Subcutaneous abdominal adipose tissue (tissue), 5 donors: ENCODE data around the gene CLASP1.
"Not testable (repeated sequence)": the region's sequence is repeated elsewhere in the genome, so short reads cannot be mapped to it uniquely, and the experiment has no call there.

Experiments used
- H3K27ac ChIP-seq: one replicate; pipeline ENCODE4 v1.7.0; 2013; ENCODE audit warnings: low read depth, mild to moderate bottlenecking, inconsistent platforms, low read length, moderate library complexity
- H3K27me3 ChIP-seq, 5 donors: one replicate each; pipeline ENCODE4 v1.7.0; 2013; ENCODE audit warnings: low read length in 5 of 5, inconsistent platforms in 1 of 5; ENCODE audit not compliant: control insufficient read depth in 5 of 5, insufficient read depth in 4 of 5
- H3K36me3 ChIP-seq, 5 donors: one replicate each; pipeline ENCODE4 v1.7.0; 2013; ENCODE audit warnings: low read length in 5 of 5; ENCODE audit not compliant: control insufficient read depth in 5 of 5, insufficient read depth in 5 of 5
- H3K4me1 ChIP-seq, 5 donors: one replicate each; pipeline ENCODE4 v1.7.0; 2013; ENCODE audit warnings: low read length in 5 of 5, mild to moderate bottlenecking in 3 of 5, moderate library complexity in 1 of 5; ENCODE audit not compliant: control insufficient read depth in 5 of 5, insufficient read depth in 5 of 5
- H3K4me3 ChIP-seq, 5 donors: one replicate each; pipeline ENCODE4 v1.7.0; 2013; ENCODE audit warnings: low read length in 5 of 5, low read depth in 1 of 5
- H3K9ac ChIP-seq, 5 donors: one replicate each; pipeline ENCODE4 v1.7.0; 2013; ENCODE audit warnings: low read length in 5 of 5, mild to moderate bottlenecking in 4 of 5, moderate library complexity in 3 of 5
- H3K9me3 ChIP-seq, 5 donors: one replicate each; pipeline ENCODE4 v1.7.0; 2013; ENCODE audit warnings: low read length in 5 of 5; ENCODE audit not compliant: control insufficient read depth in 5 of 5
- donor health status: healthy.
- donor health status: healthy.
- donor health status: healthy.
- donor health status: healthy.
- donor health status: healthy.

CLASP1 gene

GRCh38 chr2:121485039-121485438 lies 164.2 kb downstream of the CLASP1 start:
- Histone ChIP-seq H3K27ac (no peak overlapping the region), H3K36me3 (peaks cover 2 to 7% (median 4%) of the 10 kb centered on the region in 5 donors), H3K9ac (no peak overlapping the region), H3K27me3 (no peaks in the 10 kb centered on the region), H3K4me1 (peaks cover 8 to 20% (median 17%) of the 10 kb centered on the region in 5 donors), H3K9me3 (no peaks in the 10 kb centered on the region), H3K4me3 (no peak overlapping the region)

GRCh38 chr2:121483846-121484245 lies 165.4 kb downstream of the CLASP1 start:
- no peak overlapping the region for H3K4me3 ChIP-seq
- H3K9me3 ChIP-seq, result no peaks in the 10 kb centered on the region
- H3K36me3 ChIP-seq, result peaks cover 2 to 7% (median 4%) of the 10 kb centered on the region in 5 donors
- no peak overlapping the region for H3K9ac ChIP-seq
- no peaks in the 10 kb centered on the region for H3K27me3 ChIP-seq
- H3K27ac ChIP-seq, result no peak overlapping the region
- peaks cover 10 to 26% (median 24%) of the 10 kb centered on the region in 5 donors for H3K4me1 ChIP-seq

GRCh38 chr2:121483021-121483420 lies 166.2 kb downstream of the CLASP1 start:
- H3K9ac ChIP-seq, result no peak overlapping the region

GRCh38 chr2:121480826-121481225 lies 168.4 kb downstream of the CLASP1 start:
- no peak overlapping the region for H3K27ac ChIP-seq
- H3K36me3 ChIP-seq, result peaks cover 0 to 7% (median 4%) of the 10 kb centered on the region in 5 donors
- H3K4me3 ChIP-seq, result no peak overlapping the region
- H3K27me3 ChIP-seq, result no peaks in the 10 kb centered on the region
- no peaks in the 10 kb centered on the region for H3K9me3 ChIP-seq
- H3K9ac ChIP-seq, result no peak overlapping the region
- peaks cover 10 to 31% (median 29%) of the 10 kb centered on the region in 5 donors for H3K4me1 ChIP-seq

More at GRCh38 chr2:121483021-121483420, 166.2 kb downstream of the CLASP1 start:
- H3K36me3 ChIP-seq, result peaks cover 0 to 7% (median 4%) of the 10 kb centered on the region in 5 donors
- no peaks in the 10 kb centered on the region for H3K27me3 ChIP-seq
- peaks cover 10 to 26% (median 24%) of the 10 kb centered on the region in 5 donors for H3K4me1 ChIP-seq
- no peaks in the 10 kb centered on the region for H3K9me3 ChIP-seq
- no peak overlapping the region for H3K4me3 ChIP-seq
- H3K27ac ChIP-seq, result no peak overlapping the region

- H3K27ac ChIP-seq, result no peak overlapping the region
Measured at GRCh38 chr2:121479882-121480522, 169.3 kb downstream of the CLASP1 start.

GRCh38 chr2:121478996-121479745 lies 170.1 kb downstream of the CLASP1 start:
- H3K27ac ChIP-seq, result no peak overlapping the region
- H3K4me3 ChIP-seq, result no peak overlapping the region
- H3K9ac ChIP-seq, result no peak overlapping the region
- H3K27me3 ChIP-seq, result no peaks in the 10 kb centered on the region
- peaks cover 10 to 31% (median 29%) of the 10 kb centered on the region in 5 donors for H3K4me1 ChIP-seq
- H3K9me3 ChIP-seq, result no peaks in the 10 kb centered on the region
- peaks cover 0 to 7% (median 4%) of the 10 kb centered on the region in 5 donors for H3K36me3 ChIP-seq

More at GRCh38 chr2:121479882-121480522, 169.3 kb downstream of the CLASP1 start:
- Histone ChIP-seq H3K4me1 (peaks cover 10 to 31% (median 29%) of the 10 kb centered on the region in 5 donors), H3K9me3 (no peaks in the 10 kb centered on the region), H3K4me3 (peak overlapping the region in 1 of 5 donors; percentile 46), H3K9ac (peak overlapping the region in 2 of 5 donors; percentile 4 to 29), H3K27me3 (no peaks in the 10 kb centered on the region), H3K36me3 (peaks cover 0 to 7% (median 4%) of the 10 kb centered on the region in 5 donors)

GRCh38 chr2:121478358-121478995 lies 170.8 kb downstream of the CLASP1 start:
- not testable (repeated sequence) for H3K27me3 ChIP-seq, H3K9me3 ChIP-seq, H3K9ac ChIP-seq, H3K4me3 ChIP-seq, H3K27ac ChIP-seq, H3K36me3 ChIP-seq
- H3K4me1 ChIP-seq, result peaks cover 10 to 31% (median 29%) of the 10 kb centered on the region in 5 donors

GRCh38 chr2:121476684-121477083 lies 172.6 kb downstream of the CLASP1 start:
- H3K4me1 ChIP-seq, result peaks cover 10 to 39% (median 33%) of the 10 kb centered on the region in 5 donors

GRCh38 chr2:121475811-121476571 lies 173.3 kb downstream of the CLASP1 start:
- no peaks in the 10 kb centered on the region for H3K9me3 ChIP-seq
- H3K9ac ChIP-seq, result no peak overlapping the region
- H3K27me3 ChIP-seq, result no peaks in the 10 kb centered on the region
- peaks cover 10 to 38% (median 28%) of the 10 kb centered on the region in 5 donors for H3K4me1 ChIP-seq
- no peak overlapping the region for H3K27ac ChIP-seq
- H3K4me3 ChIP-seq, result no peak overlapping the region
- peaks cover 0 to 2% (median 0%) of the 10 kb centered on the region in 5 donors for H3K36me3 ChIP-seq

More at GRCh38 chr2:121476684-121477083, 172.6 kb downstream of the CLASP1 start:
- Histone ChIP-seq H3K36me3 (no peaks in the 10 kb centered on the region), H3K27ac (no peak overlapping the region), H3K9me3 (no peaks in the 10 kb centered on the region), H3K4me3 (no peak overlapping the region), H3K27me3 (no peaks in the 10 kb centered on the region), H3K9ac (no peak overlapping the region)
